H1 (cell line): Measurements from ENCODE around the gene VEGFC. TPM values are rescaled to one million over a fixed set of nuclear protein-coding genes. Genes with fewer than 3 reads are reported as not detected.

Source experiments
- RAD21 ChIP-seq, 2 experiments: IDR thresholded peaks in 1 of 2; conservative IDR thresholded peaks in 1 of 2; 2 replicates each; pipeline ENCODE4 v1.6.1; 2011; ENCODE audit warnings: low read depth in 2 of 2, low read length in 2 of 2, improper control_type of control experiment in 1 of 2, inconsistent platforms in 1 of 2, mild to moderate bottlenecking in 1 of 2, moderate library complexity in 1 of 2
- polyA plus RNA-seq, 7 experiments: library from polyadenylated mRNA; depleted of rRNA in 3 of 7; stranded (reverse) in 5 of 7; unstranded in 2 of 7; fragments of >200 nt in 5 of 7; fragments of 200-250 nt in 2 of 7; gene quantifications; 1 replicate in 5 of 7; 2 replicates in 1 of 7; 4 replicates in 1 of 7; pipeline versions ENCODE4 v1.2.1 to v1.2.3, GENCODE V29; 2011 to 2013; ENCODE audit warnings: missing spikeins in 2 of 7, mixed read lengths in 2 of 7
- total RNA-seq: library from RNA; stranded (reverse); fragmentation: NEBNext Ultra II Directional; extraction: Animal tissue kit (Norgen Biotek cat#: 25700); gene quantifications from 2 replicates; pipeline ENCODE4 v1.2.1, GENCODE V29; 2021

Gene VEGFC
- total and polyA plus RNA-seq, 2 of the 8 experiments (the other 6 are each of a cell fraction or from before 2014, with no cell fraction given), result 0.53 to 1.4 TPM

DNA sequence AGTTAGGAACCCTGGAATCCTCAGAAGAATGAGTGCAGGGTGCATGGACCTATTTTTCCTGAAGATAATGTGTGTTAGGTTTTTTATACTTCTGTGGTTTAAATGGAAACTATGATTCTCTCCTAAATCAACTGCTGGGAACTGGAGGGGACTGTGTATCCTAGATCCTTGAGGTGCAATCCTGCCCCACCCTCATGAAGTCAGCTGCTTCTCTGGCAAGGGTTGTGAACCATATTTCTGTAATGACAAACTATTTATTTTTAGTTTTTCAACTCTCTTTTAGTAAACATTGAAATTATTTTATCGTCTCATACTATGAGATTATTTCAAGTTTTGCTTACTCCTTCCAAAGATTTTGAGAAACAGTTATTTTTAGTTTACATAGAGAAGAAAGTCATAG lies 25.8 kb upstream of the VEGFC start (continued):
- no peak for TF ChIP-seq RAD21 (IDR thresholded peaks at IDR 0.05 in 1 of 2, conservative IDR thresholded peaks at IDR 0.05 in 1 of 2; ENCODE audit: low read depth in 2 of 2, low read length in 2 of 2)
